ENCODE measurements around the gene HHIPL1.

DNA sequence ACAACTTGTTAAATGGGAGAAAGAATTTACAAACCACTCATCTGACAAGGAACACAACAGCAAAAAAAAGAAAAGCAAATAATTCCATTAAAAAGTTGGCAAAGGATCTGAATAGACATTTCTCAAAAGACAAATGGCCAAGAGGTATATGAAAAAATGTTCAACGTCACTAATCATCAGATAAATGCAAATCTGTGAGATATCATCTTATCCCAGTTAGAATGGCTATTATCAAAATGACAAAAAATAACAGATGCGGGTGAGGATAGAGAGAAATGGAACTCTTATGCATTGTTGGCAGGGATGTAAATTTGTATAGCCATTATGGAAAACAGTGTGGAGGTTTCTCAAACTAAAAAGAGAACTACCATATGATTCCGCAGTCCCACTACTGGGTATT is 69.0 kb downstream of the HHIPL1 start:
- TF ChIP-seq, protein P1, sequence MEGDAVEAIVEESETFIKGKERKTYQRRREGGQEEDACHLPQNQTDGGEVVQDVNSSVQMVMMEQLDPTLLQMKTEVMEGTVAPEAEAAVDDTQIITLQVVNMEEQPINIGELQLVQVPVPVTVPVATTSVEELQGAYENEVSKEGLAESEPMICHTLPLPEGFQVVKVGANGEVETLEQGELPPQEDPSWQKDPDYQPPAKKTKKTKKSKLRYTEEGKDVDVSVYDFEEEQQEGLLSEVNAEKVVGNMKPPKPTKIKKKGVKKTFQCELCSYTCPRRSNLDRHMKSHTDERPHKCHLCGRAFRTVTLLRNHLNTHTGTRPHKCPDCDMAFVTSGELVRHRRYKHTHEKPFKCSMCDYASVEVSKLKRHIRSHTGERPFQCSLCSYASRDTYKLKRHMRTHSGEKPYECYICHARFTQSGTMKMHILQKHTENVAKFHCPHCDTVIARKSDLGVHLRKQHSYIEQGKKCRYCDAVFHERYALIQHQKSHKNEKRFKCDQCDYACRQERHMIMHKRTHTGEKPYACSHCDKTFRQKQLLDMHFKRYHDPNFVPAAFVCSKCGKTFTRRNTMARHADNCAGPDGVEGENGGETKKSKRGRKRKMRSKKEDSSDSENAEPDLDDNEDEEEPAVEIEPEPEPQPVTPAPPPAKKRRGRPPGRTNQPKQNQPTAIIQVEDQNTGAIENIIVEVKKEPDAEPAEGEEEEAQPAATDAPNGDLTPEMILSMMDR (IDR thresholded peaks at IDR 0.05): no peak
- TF ChIP-seq POLR2A (IDR thresholded peaks at IDR 0.05): no peak
- TF ChIP-seq POLR2AphosphoS5 (IDR thresholded peaks at IDR 0.05): no peak
